Measurements from ENCODE around the gene EVC. TPM values are rescaled to one million over a fixed set of nuclear protein-coding genes. Genes with fewer than 3 reads are reported as not detected.

The EVC gene
- total and polyA plus RNA-seq, 2 of the 4 experiments (the other 2 are of a cell fraction) = 16.8 to 18.9 TPM

GRCh38 chr4:5795580-5795979 is 84.6 kb downstream of the EVC start:
- BruUV-seq (replicated peaks) = no TSS peak
- dilution Hi-C loops (cut with HindIII; ENCODE audit: low sequenced_read_pairs, unreplicated experiment) = no loop called here
- no peak overlapping the region for H2BK20ac ChIP-seq (ENCODE audit: low read depth, low read length)
- peaks cover 43% of the 10 kb centered on the region for H3K36me3 ChIP-seq (ENCODE audit: control insufficient read depth, insufficient read depth, low read length)
- H3K79me1 ChIP-seq (ENCODE audit: low read depth in 1 of 2, low read length in 2 of 2) = peaks cover 0 to 3% of the 10 kb centered on the region in 2 experiments; a peak in 1 of 4 replicates
- intact Hi-C loops (cut with micrococcal nuclease) = no loop called here
- H3K27ac ChIP-seq (ENCODE audit: insufficient read depth, low read length) = no peak overlapping the region
- no peak overlapping the region for H4K8ac ChIP-seq (ENCODE audit: low read depth in 2 of 2, low read length in 2 of 2)
- H3K4me1 ChIP-seq (ENCODE audit: control insufficient read depth, insufficient read depth, low read length) = no peaks in the 10 kb centered on the region
- no peak overlapping the region for H3K23ac ChIP-seq (ENCODE audit: low read depth, low read length)
- H2AFZ ChIP-seq (replicated peaks; ENCODE audit: low read length, poor library complexity) = no peak overlapping the region
- in situ Hi-C loops (cut with MboI; ENCODE audit: low sequenced_read_pairs) = loop anchor here (10.0 kb wide), 1 partner anchor 751 kb away; no protein-coding TSS in a partner anchor
- WGBS, 2 experiments (ENCODE audit: extremely low coverage in 2 of 2, insufficient read length in 1 of 2) = 100% methylated on average over 1 of the region's 5 CpGs; no CpG with 5 or more reads in 1 of the 2 experiments
- H3K56ac ChIP-seq (ENCODE audit: extremely low read depth, insufficient read depth, low read length) = no peak overlapping the region
- H2BK15ac ChIP-seq (ENCODE audit: low read depth, low read length) = no peak overlapping the region
- no peak overlapping the region for H2AK5ac ChIP-seq (ENCODE audit: low read depth, low read length)
- TF ChIP-seq SMC3 (IDR thresholded peaks at IDR 0.05; ENCODE audit: low read depth, low read length) = no peak
- TF ChIP-seq RAD21 (IDR thresholded peaks at IDR 0.05; ENCODE audit: low read length) = no peak
- TF ChIP-seq CTCF (conservative IDR thresholded peaks at IDR 0.05; ENCODE audit: low read depth, low read length) = no peak
- TF ChIP-seq FOS (IDR thresholded peaks at IDR 0.05; ENCODE audit: low read depth, low read length) = no peak
- no peak for TF ChIP-seq NFE2L2 (IDR thresholded peaks at IDR 0.05; ENCODE audit: low read depth, low read length)
- no peak for TF ChIP-seq MAFK (IDR thresholded peaks at IDR 0.05; ENCODE audit: low read depth, low read length)
- no peak for TF ChIP-seq MXI1 (IDR thresholded peaks at IDR 0.05; ENCODE audit: borderline replicate concordance, low read depth, low read length)
- no peak for TF ChIP-seq USF2 (IDR thresholded peaks at IDR 0.05; ENCODE audit: low read depth, low read length)
- TF ChIP-seq MAZ (IDR thresholded peaks at IDR 0.05; ENCODE audit: borderline replicate concordance, low read depth, low read length) = no peak
- no peak for TF ChIP-seq ELK1 (IDR thresholded peaks at IDR 0.05; ENCODE audit: borderline replicate concordance, low read depth, low read length)
- no peak overlapping the region for H2BK5ac ChIP-seq (ENCODE audit: low read depth, low read length, poor library complexity, severe bottlenecking)
- no peaks in the 10 kb centered on the region for H3K27me3 ChIP-seq (ENCODE audit: control insufficient read depth, insufficient read depth, low read length)
- H4K20me1 ChIP-seq (ENCODE audit: insufficient read depth, low read length) = no peaks in the 10 kb centered on the region
- no peak overlapping the region for H4K5ac ChIP-seq (ENCODE audit: low read depth, low read length)
- CTCF ChIA-PET = no interaction called here
- H3K14ac ChIP-seq (replicated peaks; ENCODE audit: low read depth, low read length) = no peak overlapping the region
- peaks cover 3% of the 10 kb centered on the region; the same call in 1 of the 2 replicates for H3K9me1 ChIP-seq (ENCODE audit: insufficient read depth, low read length)
- H2AK9ac ChIP-seq (replicated peaks; ENCODE audit: low read depth, low read length, poor library complexity) = no peak overlapping the region
- H3K4me3 ChIP-seq (ENCODE audit: insufficient read depth, low read depth, low read length) = no peak overlapping the region
- DNase-seq = no peak
- H2BK120ac ChIP-seq (ENCODE audit: low read depth, low read length) = no peak overlapping the region
- no peak overlapping the region for H4K91ac ChIP-seq (ENCODE audit: insufficient read depth, low read depth, low read length)
- ATAC-seq (ENCODE audit: low read depth) = no peak
- no peak overlapping the region for H3K9ac ChIP-seq (ENCODE audit: low read depth, low read length)
- POLR2A ChIA-PET (ENCODE audit: unreplicated experiment) = no interaction called here
- H3K18ac ChIP-seq (ENCODE audit: low read depth, low read length) = no peak overlapping the region
- no peak overlapping the region for H3K4ac ChIP-seq (ENCODE audit: low read depth, low read length)
- H3K9me3 ChIP-seq (ENCODE audit: control insufficient read depth, insufficient read depth, low read length) = no peaks in the 10 kb centered on the region
- no peak overlapping the region for H3K4me2 ChIP-seq (ENCODE audit: low read depth, low read length)

Measured in IMR-90 (cell line).